Retinal pigment epithelial cell (primary cell): ENCODE data around the gene SENP1.
A peak's percentile ranks its signal among the peaks of the same experiment; 100 is the strongest.

Experiments
- DNase-seq: peaks from one replicate; pipeline ENCODE4 v3.0.0-alpha.2; 2010; ENCODE audit warnings: low read depth
- H3K4me3 ChIP-seq: 2 replicates; pipeline ENCODE4 v1.5.1; 2011; ENCODE audit warnings: mild to moderate bottlenecking, low read length, control low read depth, moderate library complexity
- TF ChIP-seq, protein P1 (sequence below): conservative IDR thresholded peaks from 2 replicates; pipeline ENCODE4 v1.5.1; 2011; ENCODE audit warnings: low read depth, low read length, control low read depth, inconsistent platforms

SENP1 gene

DNA sequence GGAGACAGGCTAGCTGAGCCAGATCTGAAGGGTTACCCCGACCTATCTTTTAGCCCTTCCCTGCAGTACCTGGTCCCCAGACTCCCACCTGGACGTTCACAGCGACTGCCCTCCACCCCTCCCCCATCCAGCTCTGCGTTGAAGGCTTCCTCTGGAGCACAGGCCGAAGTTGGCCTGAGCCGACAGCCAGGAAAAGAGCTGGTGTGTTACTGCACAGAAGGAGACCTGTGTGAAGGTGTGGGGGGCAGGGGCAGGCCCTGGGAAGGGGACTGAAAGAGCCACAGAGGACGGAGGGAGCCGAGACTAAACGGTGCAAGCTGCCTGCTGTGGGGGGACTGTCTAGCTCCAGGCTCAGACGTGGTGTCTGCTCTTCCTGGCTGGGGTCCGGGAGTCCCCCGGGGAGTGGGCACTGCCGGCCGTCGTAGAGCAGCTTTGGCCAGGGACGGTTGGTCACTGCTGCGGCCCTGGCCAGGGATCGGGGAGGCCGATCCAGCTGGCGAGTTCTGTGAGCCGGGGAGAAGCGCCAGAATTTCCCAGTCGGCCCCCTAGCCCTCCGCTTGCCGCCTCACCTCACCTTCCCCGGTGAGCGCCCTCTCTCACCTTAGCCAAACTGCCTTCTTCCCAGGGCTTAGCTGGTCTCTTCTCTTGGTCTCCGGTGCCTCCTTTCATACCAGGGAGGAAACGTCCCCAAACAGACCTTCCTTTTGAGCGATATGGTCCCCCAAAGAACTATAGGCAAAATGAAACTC lies 100.7 kb downstream of the SENP1 start:
- TF ChIP-seq, protein P1, sequence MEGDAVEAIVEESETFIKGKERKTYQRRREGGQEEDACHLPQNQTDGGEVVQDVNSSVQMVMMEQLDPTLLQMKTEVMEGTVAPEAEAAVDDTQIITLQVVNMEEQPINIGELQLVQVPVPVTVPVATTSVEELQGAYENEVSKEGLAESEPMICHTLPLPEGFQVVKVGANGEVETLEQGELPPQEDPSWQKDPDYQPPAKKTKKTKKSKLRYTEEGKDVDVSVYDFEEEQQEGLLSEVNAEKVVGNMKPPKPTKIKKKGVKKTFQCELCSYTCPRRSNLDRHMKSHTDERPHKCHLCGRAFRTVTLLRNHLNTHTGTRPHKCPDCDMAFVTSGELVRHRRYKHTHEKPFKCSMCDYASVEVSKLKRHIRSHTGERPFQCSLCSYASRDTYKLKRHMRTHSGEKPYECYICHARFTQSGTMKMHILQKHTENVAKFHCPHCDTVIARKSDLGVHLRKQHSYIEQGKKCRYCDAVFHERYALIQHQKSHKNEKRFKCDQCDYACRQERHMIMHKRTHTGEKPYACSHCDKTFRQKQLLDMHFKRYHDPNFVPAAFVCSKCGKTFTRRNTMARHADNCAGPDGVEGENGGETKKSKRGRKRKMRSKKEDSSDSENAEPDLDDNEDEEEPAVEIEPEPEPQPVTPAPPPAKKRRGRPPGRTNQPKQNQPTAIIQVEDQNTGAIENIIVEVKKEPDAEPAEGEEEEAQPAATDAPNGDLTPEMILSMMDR, result no peak
- no peak overlapping the region for H3K4me3 ChIP-seq
- DNase-seq, result no peak

DNA sequence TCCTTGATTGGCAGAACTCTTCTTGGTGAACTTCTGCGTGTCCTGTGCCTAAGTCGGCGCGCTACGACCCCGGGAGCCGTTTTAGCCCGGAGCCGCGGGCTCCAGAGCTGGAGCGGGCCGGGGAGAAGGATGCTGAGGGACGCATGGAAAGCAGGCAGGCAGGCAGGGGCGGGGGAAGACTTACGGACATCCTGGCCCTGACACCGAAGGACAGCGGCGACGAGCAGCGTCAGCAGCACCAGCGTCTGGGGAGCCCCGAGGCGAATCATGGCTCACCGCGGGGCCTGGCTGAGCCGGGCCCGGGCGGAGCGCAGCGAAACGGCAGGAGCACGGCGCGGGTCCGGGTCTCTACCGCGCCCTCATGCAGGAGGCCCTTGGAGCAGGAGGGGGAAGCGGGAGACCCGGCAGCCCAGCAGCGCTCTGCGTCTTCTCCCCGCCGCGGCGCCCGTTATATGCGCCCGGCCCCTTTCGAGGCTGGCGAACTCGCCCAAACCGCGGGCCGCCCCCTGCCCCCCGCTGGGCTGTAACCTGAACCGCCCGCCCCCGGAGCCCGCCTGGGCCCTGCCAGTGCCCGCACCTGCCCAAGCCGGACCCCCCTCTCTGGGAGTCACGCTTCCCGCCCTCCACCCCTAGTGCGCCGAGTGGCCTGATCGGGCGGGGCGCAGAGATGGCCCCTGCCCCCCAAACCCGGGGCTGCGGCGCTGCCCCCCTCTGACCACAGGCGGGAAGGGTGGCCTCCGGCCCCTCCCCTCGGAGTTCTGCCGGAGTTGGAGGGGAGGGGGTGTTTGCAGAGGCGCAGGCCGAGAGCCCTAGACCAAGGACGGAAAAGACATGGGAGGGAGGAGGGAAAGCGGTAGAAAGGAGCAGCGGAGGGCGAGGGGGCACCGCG lies 101.6 kb downstream of the SENP1 start, which contains the start of gene COL2A1:
TSS of gene COL2A1 (minus strand) at position 424 of the 889 bp plus-strand sequence. CDS start at position 269, 155 bp downstream.
- DNase-seq, result no peak
- peak within 1 kb of the TSS; percentile 3 for H3K4me3 ChIP-seq
- TF ChIP-seq, protein P1, result no peak

DNA sequence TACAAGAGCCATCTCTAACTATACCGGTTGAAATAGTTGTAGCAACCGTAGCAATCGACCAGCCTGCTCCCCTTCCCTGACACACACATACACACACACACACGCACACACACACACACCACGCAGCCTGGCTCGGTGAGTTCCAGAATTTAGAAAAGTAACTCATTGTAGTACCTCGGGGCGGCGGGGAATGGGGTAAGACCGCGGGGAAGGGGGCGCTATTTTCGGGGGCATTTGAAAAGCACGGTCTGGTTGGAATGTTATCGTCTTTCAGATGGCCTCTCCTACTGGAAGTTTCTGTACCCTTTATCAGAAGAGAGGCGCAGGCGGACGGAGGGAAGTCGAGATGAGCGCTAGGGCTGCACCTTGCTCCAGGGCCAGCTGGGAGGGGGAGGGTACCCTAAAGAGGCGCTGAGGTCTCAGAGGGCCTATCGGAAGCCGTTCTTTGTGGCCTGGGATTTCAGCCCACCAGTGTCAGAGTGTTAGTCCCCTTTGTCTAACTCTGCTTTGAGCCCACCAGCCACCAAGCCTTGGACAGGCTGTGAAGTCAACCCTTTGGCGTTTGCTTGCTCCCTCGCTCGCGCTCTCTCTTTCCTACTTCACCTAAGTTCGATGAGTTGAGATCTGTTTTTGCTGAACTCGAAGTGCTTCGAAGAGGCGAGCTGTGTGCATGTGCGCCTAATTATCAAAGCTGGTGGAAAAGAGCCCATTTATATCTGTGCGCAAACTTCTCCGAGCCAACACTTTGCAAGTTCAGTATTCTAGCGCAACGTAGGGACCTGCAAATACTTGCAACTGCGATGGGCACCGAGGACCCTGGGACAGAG lies 102.4 kb downstream of the SENP1 start:
- no peak for DNase-seq
- H3K4me3 ChIP-seq, result no peak overlapping the region
- TF ChIP-seq, protein P1, result peak; percentile 3

DNA sequence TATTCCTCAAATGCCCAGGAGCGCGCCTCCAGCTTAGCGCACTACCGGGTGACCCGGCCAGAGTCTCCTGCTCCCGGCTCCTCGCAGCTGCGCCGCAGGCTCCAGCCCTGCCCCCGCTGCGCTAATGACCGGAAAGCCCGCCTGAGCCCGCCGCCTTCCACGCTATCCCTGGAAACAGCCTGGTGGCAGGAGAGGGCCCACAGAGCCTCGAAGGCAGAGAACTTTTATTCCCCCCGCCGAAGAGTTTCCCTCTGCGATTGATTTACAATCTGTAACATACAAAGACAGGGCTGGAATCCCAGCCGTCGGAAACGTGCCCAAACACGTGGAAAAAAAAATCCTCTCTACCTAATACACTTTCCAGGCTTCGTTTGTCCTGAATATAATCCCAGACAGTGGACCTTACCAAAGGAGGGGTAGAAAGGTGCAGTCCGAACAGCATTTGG lies 103.1 kb downstream of the SENP1 start:
- DNase-seq, result no peak
- peak overlapping the region; percentile 50 for H3K4me3 ChIP-seq
- TF ChIP-seq, protein P1, result no peak

DNA sequence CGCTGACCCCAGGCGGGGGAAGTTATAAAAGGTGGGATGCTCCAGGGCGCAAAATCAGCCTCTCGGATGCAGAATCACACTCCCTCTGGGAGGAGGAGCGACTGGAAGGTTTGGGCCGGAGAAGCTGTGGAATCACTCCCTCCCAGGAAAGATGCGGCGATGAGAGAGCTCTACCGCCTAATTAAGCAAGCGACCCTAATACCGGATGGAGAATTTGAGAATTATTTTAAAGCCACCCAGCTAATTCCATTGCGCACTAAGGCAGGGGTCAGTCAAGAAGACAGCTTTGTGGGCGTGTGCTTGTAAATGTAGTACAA lies 103.5 kb downstream of the SENP1 start:
- DNase-seq, result no peak
- H3K4me3 ChIP-seq, result peak overlapping the region; percentile 50
- TF ChIP-seq, protein P1, result no peak

DNA sequence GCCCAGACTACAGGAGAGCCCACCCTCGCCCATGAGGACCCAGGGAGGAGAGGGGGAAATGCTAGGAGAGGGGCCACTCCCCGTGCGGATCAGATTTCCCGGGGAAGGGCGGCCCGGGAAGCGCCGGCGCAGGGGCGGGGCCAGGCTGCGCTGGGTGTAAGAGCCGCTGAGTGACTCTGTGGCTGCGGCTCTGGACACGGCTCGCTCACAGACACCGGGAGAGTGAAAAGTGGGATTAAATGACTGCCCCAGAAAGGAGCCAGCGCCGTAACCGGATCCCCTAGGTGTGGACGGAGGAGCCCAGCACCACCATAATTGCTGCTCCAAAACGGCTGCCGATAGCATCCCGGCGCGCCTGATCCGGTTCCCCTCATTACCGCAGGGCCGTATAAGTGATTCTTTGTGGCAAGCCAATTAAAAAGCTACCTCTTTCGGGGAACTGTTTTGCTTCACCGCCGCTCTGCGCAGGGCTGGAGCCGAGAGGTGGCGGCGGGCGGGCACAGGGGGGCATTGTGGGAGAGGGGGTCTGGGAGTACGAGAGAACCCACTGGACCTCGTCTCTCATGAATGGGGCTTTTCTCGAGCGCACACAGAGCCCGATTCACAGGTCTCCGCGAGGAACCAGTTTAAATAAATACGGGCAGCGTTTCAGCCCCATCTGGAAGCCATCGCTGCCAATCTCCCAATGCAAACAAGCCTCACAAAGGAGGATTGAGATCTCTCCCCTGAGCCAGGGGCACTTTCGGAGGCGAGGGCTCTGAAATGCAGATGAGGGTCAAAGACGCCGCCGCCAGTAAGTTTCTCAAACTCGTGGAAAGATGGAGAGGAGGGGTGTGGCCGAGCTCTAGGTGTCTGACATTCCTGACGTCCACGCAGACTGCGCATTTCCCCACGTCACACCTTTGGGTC lies 104.1 kb downstream of the SENP1 start:
- H3K4me3 ChIP-seq, result peak overlapping the region; percentile 50
- no peak for DNase-seq
- TF ChIP-seq, protein P1, result no peak
